NCI-H2171 (cell line): ENCODE data around the gene PIEZO2.

Experiments used
- DNase-seq: peaks from one replicate; lab custom pipeline; 2025; lab: John Stamatoyannopoulos, UW

Gene PIEZO2

GRCh38 chr18:11027862-11028261 is 121.5 kb downstream of the PIEZO2 start:
- no peak for DNase-seq

GRCh38 chr18:11025671-11026070 is 123.7 kb downstream of the PIEZO2 start:
- DNase-seq: no peak

- DNase-seq: no peak
Measured at GRCh38 chr18:11024928-11025669, 124.3 kb downstream of the PIEZO2 start.

- no peak for DNase-seq
Measured at GRCh38 chr18:11021477-11021876, 127.9 kb downstream of the PIEZO2 start.

DNA sequence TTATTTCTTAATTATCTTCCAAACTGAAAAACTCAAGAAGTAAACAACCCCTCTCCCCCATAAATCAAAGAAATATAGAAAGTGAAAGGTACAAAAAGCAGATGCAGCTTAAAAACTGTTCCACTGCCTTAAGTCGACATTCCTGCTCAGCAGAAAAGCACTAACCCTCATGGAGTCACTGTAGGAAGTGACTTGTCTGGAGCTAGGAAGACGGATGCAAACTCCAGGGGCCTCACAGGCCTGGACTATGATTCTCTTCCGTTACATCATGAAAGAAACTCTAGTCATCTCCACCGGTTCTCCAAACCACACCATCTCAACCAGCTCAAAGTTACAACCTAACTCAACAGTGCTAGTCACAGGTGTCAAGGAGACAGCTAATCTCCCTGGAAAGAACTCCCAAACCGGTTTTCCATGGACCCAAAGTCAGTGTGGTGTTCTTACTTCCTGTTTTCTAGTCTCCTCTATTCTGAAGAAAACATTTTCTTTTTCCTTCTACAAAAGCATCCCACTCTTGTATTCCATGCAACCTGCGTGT is 128.4 kb downstream of the PIEZO2 start:
- DNase-seq: no peak

- DNase-seq: no peak
Measured at GRCh38 chr18:11020161-11020853, 129.1 kb downstream of the PIEZO2 start.

- no peak for DNase-seq
Measured at GRCh38 chr18:11019295-11020105, 129.9 kb downstream of the PIEZO2 start.

DNA sequence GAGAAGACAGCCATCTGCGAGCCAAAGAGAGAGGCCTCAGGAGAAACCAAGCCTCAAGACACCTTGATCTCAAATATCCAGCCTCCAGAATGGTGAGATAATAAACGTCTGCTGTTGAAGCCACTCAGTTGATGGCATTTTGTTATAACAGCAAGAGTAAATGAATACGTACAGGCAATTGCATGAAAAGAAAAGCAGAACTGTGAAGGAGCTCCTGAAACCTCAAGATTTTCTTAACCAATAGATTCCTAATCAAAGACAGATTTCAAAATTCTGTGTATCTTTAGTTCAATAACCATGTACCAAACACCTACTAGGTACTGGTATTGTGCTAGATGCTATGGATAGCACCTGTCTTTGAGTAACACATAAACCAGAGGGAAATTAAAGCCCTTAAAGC is 139.5 kb downstream of the PIEZO2 start:
- no peak for DNase-seq

DNA sequence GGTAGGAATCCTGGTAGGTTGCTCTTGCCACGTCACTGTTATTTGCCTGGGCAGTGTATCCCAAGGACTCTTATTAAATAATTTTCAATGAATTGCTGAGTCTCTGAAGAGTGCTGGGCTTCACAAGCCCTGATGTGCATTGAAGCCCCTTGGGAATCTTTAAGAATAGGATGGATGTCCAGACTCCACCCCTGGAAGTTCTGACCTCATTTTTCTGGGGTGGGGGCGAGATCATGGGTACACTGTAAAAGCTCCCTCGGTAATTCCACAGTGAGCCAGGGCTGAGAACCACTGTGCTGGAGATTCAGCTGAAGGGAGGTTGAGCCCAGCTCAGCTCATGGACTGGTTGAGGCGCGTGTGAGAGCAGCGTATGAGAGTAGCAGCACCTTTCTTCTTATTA is 140.2 kb downstream of the PIEZO2 start:
- no peak for DNase-seq

- no peak for DNase-seq
Measured at GRCh38 chr18:11008505-11008904, 140.9 kb downstream of the PIEZO2 start.

- DNase-seq: no peak
Measured at GRCh38 chr18:11005528-11005927, 143.8 kb downstream of the PIEZO2 start.

DNA sequence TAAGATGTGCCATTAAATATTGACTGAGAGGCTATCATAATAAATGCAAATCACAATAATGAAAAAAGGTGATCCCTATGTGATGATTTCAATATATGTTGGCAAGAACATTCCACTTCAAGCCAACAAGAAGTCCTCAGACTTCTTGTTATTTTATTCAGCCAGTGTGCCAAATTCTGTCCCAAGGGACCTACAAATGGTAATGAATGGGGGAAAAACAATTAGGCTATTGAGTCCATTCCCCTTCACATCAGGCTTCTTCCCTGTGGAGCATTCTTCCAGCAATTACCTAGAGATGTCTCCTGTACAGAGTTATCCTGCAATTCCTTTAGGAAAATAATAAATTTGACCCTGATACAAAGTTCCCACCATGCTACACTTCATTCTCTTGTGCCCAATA is 144.4 kb downstream of the PIEZO2 start:
- no peak for DNase-seq

GRCh38 chr18:11004294-11004693 is 145.1 kb downstream of the PIEZO2 start:
- no peak for DNase-seq

DNA sequence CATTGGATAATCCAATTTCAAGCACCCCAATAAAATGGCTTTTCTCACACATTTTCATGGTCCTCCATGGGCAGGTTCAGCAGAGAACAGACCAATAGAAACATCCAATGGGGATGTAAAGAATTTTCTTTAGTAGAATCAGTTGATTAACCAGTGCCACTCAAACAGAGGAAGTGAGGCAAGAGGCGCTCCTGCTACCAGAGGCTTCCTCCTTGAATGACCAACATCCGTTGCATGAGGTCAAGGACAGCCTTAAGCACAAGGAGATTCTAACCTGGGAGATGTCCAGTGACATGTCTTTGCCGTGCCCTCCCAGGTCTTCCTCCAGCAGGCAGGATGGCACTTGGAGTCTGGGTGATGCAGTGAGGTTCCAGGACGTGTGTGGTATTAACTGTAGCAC is 146.6 kb downstream of the PIEZO2 start:
- no peak for DNase-seq

- DNase-seq: no peak
Measured at GRCh38 chr18:11002277-11002676, 147.1 kb downstream of the PIEZO2 start.

GRCh38 chr18:11000071-11000470 is 149.3 kb downstream of the PIEZO2 start:
- DNase-seq: no peak

DNA sequence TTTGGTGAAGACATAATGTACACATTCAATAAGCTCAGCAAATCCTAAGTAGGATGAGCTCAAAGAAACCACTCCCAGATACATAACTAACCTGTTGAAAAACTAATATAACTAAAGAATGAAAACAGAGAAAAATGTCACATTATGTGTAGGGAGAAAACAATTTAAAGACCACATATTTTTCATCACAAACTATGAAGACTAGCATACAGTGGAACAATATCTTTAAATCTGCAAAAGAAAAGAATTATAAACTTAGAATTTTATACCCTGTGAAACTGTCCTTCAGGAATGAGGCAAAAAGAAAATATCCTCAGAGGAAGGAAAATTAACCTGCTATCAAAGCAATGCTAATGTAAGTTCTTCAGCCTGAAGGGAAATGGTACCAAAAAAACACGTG is 151.5 kb downstream of the PIEZO2 start:
- DNase-seq: no peak

- DNase-seq: no peak
Measured at GRCh38 chr18:10995550-10995949, 153.8 kb downstream of the PIEZO2 start.

GRCh38 chr18:10989486-10989885 is 159.9 kb downstream of the PIEZO2 start:
- no peak for DNase-seq

- DNase-seq: no peak
Measured at GRCh38 chr18:10985689-10986088, 163.7 kb downstream of the PIEZO2 start.

DNA sequence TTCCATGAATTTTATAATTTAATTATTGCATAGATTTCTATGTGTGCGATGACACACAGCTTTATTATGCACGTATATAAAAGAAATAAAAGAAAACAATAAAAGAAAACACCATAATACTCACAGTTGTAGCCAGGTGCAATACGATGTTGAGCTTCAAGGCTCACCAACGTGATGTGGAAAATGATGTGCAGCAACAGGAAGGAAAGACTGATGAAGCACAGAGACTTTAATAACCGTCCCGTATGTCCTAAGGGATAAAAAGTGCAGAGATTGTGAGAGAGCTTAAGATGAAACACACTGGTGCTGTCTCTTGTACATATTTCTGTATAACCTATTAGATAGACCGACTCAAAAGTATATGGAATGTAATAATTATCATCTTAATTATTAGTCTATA is 170.0 kb downstream of the PIEZO2 start:
- DNase-seq: no peak

DNA sequence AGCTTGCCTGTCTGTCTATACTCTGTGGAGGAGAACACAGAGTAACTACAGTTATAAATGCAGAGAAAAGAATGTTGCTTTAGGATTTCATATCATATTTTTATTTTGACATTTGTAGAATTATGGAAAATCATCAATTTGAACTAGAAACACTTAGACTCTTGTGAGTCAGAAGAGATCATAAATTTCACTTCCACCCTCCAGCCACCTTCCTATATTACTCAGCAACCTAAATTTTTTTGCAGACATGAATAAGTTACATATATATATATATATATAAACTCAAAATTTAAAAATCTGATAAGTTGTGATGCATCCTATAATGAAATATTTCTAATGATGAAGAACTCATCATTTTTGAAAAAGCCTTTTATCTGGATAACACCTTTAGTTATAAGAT is 172.3 kb downstream of the PIEZO2 start:
- DNase-seq: no peak
